Mammary epithelial cell (primary cell): Measurements from ENCODE around the gene AMPH.

Source experiments
- CTCF ChIP-seq, 2 donors: IDR thresholded peaks in 1 of 2; conservative IDR thresholded peaks in 1 of 2; 2 replicates each; pipeline ENCODE4 v1.5.1; 2011 to 2012; ENCODE audit warnings: inconsistent platforms in 2 of 2, low read length in 2 of 2, mild to moderate bottlenecking in 2 of 2, control low read depth in 1 of 2, low read depth in 1 of 2; ENCODE audit not compliant: insufficient read depth in 1 of 2; ENCODE audit errors: extremely low read depth in 1 of 2
- EZH2 ChIP-seq: IDR thresholded peaks from 2 replicates; pipeline ENCODE4 v1.6.1; 2012; ENCODE audit warnings: low read length, inconsistent platforms, borderline replicate concordance

- TF ChIP-seq CTCF (conservative IDR thresholded peaks at IDR 0.05 in 1 of 2, IDR thresholded peaks at IDR 0.05 in 1 of 2; ENCODE audit: extremely low read depth in 1 of 2, insufficient read depth in 1 of 2, low read depth in 1 of 2, low read length in 2 of 2) (no peak), EZH2 (no peak)
Observed at GRCh38 chr7:38462819-38463218, 168.4 kb downstream of the AMPH start.
